MM.1S (cell line): Measurements from ENCODE around the gene FBXL12.

Experiments used
- EZH2 ChIP-seq: fragments of 300-600 bp; sonication (generic); optimal IDR thresholded peaks from 2 replicates; pipeline ENCODE3; 2017; ENCODE audit warnings: low read depth, mild to moderate bottlenecking, antibody characterized with exemption, low read length, mixed read lengths
- EZH2phosphoT487 ChIP-seq: fragments of 300-600 bp; sonication (generic); IDR thresholded peaks from 2 replicates; pipeline ENCODE4 v1.6.1; 2018; ENCODE audit warnings: antibody characterized with exemption, low read length
- TF ChIP-seq, protein P1 (sequence below): fragments of 300-600 bp; sonication (generic); IDR thresholded peaks from 2 replicates; pipeline ENCODE4 v1.5.1; 2016; ENCODE audit warnings: antibody characterized with exemption, low read length, mixed read lengths

GRCh38 chr19:9828551-9829063 lies 9.7 kb upstream of the FBXL12 start:
- TF ChIP-seq, protein P1, sequence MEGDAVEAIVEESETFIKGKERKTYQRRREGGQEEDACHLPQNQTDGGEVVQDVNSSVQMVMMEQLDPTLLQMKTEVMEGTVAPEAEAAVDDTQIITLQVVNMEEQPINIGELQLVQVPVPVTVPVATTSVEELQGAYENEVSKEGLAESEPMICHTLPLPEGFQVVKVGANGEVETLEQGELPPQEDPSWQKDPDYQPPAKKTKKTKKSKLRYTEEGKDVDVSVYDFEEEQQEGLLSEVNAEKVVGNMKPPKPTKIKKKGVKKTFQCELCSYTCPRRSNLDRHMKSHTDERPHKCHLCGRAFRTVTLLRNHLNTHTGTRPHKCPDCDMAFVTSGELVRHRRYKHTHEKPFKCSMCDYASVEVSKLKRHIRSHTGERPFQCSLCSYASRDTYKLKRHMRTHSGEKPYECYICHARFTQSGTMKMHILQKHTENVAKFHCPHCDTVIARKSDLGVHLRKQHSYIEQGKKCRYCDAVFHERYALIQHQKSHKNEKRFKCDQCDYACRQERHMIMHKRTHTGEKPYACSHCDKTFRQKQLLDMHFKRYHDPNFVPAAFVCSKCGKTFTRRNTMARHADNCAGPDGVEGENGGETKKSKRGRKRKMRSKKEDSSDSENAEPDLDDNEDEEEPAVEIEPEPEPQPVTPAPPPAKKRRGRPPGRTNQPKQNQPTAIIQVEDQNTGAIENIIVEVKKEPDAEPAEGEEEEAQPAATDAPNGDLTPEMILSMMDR: no peak
- no peak for TF ChIP-seq EZH2phosphoT487
- no peak for TF ChIP-seq EZH2
